H9 (cell line): ENCODE results near the gene HECTD1. TPM values are rescaled to one million over a fixed set of nuclear protein-coding genes. Genes with fewer than 3 reads are reported as not detected.

Experiments used
- DNase-seq: peaks from one replicate; pipeline ENCODE4 v3.0.0-alpha.2; 2017
- H2AFZ ChIP-seq: one replicate; pipeline ENCODE4 v1.6.1; 2013; ENCODE audit warnings: mild to moderate bottlenecking, low read length, control low read depth, moderate library complexity
- H2AK5ac ChIP-seq: 2 replicates; pipeline ENCODE4 v1.6.1; 2013; ENCODE audit warnings: low read length, control low read depth, mixed read lengths; ENCODE audit not compliant: insufficient read length
- H2BK120ac ChIP-seq: one replicate; pipeline ENCODE4 v1.6.1; 2013; ENCODE audit warnings: low read depth, mild to moderate bottlenecking, low read length, control low read depth, inconsistent platforms; ENCODE audit not compliant: poor library complexity, severe bottlenecking
- H2BK12ac ChIP-seq: 2 replicates; pipeline ENCODE4 v1.6.1; 2013; ENCODE audit warnings: low read length, control low read depth, mixed read lengths, low read depth; ENCODE audit not compliant: insufficient read length
- H2BK15ac ChIP-seq: 2 replicates; pipeline ENCODE4 v1.6.1; 2013; ENCODE audit warnings: low read depth, low read length, control low read depth
- H2BK20ac ChIP-seq: one replicate; pipeline ENCODE4 v1.6.1; 2013; ENCODE audit warnings: low read depth, mild to moderate bottlenecking, low read length, control low read depth, inconsistent platforms; ENCODE audit not compliant: poor library complexity, severe bottlenecking
- H2BK5ac ChIP-seq: 2 replicates; pipeline ENCODE4 v1.6.1; 2013; ENCODE audit warnings: low read length, control low read depth, mixed read lengths; ENCODE audit not compliant: insufficient read length
- H3K14ac ChIP-seq: 2 replicates; pipeline ENCODE4 v1.6.1; 2013; ENCODE audit warnings: low read length, control low read depth; ENCODE audit not compliant: insufficient read depth
- H3K18ac ChIP-seq: 2 replicates; pipeline ENCODE4 v1.6.1; 2013; ENCODE audit warnings: low read depth, mild to moderate bottlenecking, mixed read lengths, low read length, control low read depth; ENCODE audit not compliant: insufficient read length
- H3K23ac ChIP-seq: 2 replicates; pipeline ENCODE4 v1.6.1; 2013; ENCODE audit warnings: low read length, control low read depth, mixed read lengths, low read depth; ENCODE audit not compliant: insufficient read length
- H3K23me2 ChIP-seq: 2 replicates; pipeline ENCODE4 v1.6.1; 2013; ENCODE audit warnings: low read depth, mild to moderate bottlenecking, mixed read lengths, low read length, control low read depth; ENCODE audit not compliant: insufficient read length, poor library complexity, severe bottlenecking
- H3K27ac ChIP-seq: 2 replicates; pipeline ENCODE4 v1.5.1; 2013; ENCODE audit warnings: low read length, control low read depth, mixed read lengths, low read depth; ENCODE audit not compliant: insufficient read length
- H3K27me3 ChIP-seq: 2 replicates; pipeline ENCODE4 v1.6.1; 2013; ENCODE audit warnings: low read length, control low read depth, inconsistent platforms; ENCODE audit not compliant: insufficient read depth
- H3K4ac ChIP-seq: 2 replicates; pipeline ENCODE4 v1.6.1; 2013; ENCODE audit warnings: low read depth, mild to moderate bottlenecking, control low read depth, inconsistent platforms, low read length, moderate library complexity
- H3K4me1 ChIP-seq: 2 replicates; pipeline ENCODE4 v1.6.1; 2013; ENCODE audit warnings: low read length, control low read depth, inconsistent platforms; ENCODE audit not compliant: insufficient read depth
- H3K4me2 ChIP-seq: 2 replicates; pipeline ENCODE4 v1.6.1; 2013; ENCODE audit warnings: low read length, control low read depth, mixed read lengths; ENCODE audit not compliant: insufficient read length, insufficient read depth
- H3K56ac ChIP-seq: 2 replicates; pipeline ENCODE4 v1.6.1; 2013; ENCODE audit warnings: low read depth, mild to moderate bottlenecking, mixed read lengths, low read length, control low read depth; ENCODE audit not compliant: insufficient read length
- H3K79me1 ChIP-seq: 2 replicates; pipeline ENCODE4 v1.6.1; 2013; ENCODE audit warnings: low read depth, mild to moderate bottlenecking, moderate library complexity, low read length, control low read depth, inconsistent platforms; ENCODE audit not compliant: insufficient read depth, poor library complexity, severe bottlenecking
- H3K79me2 ChIP-seq: 2 replicates; pipeline ENCODE4 v1.6.1; 2013; ENCODE audit warnings: low read length, control low read depth, inconsistent platforms; ENCODE audit not compliant: insufficient read depth
- H3K9ac ChIP-seq: 2 replicates; pipeline ENCODE4 v1.6.1; 2013; ENCODE audit warnings: low read length, control low read depth, mixed read lengths; ENCODE audit not compliant: insufficient read length; ENCODE audit errors: extremely low read depth
- H3K9me3 ChIP-seq: one replicate; pipeline ENCODE4 v1.6.1; 2013; ENCODE audit warnings: low read depth, low read length, inconsistent platforms; ENCODE audit not compliant: control insufficient read depth
- H3T11ph ChIP-seq: one replicate; pipeline ENCODE4 v1.6.1; 2013; ENCODE audit warnings: mild to moderate bottlenecking, low read length, control low read depth, inconsistent platforms
- H4K20me1 ChIP-seq: one replicate; pipeline ENCODE4 v1.6.1; 2013; ENCODE audit not compliant: control insufficient read depth, insufficient read length, insufficient read depth
- H4K5ac ChIP-seq: 2 replicates; pipeline ENCODE4 v1.6.1; 2013; ENCODE audit warnings: low read depth, mild to moderate bottlenecking, mixed read lengths, low read length, control low read depth; ENCODE audit not compliant: insufficient read length
- H4K8ac ChIP-seq: replicated peaks from 2 replicates; pipeline ENCODE4 v1.6.1; 2013; ENCODE audit warnings: low read length, control low read depth, mixed read lengths, low read depth; ENCODE audit not compliant: insufficient read length
- H4K91ac ChIP-seq: 2 replicates; pipeline ENCODE4 v1.6.1; 2013; ENCODE audit warnings: low read depth, mild to moderate bottlenecking, moderate library complexity, mixed read lengths, low read length, control low read depth; ENCODE audit not compliant: insufficient read length
- H3K27ac Mint-ChIP-seq, 3 experiments: 2 replicates in 2 of 3; 3 replicates in 1 of 3; pipeline ENCODE4 v1.8.0; 2020 to 2021; ENCODE audit warnings: mixed read lengths in 3 of 3, mild to moderate bottlenecking in 1 of 3, moderate library complexity in 1 of 3
- H3K27me3 Mint-ChIP-seq: 2 replicates; pipeline ENCODE4 v1.8.0; 2021; ENCODE audit warnings: low read depth, mild to moderate bottlenecking, moderate library complexity, mixed read lengths
- H3K36me3 Mint-ChIP-seq, 3 experiments: 2 replicates in 2 of 3; 3 replicates in 1 of 3; pipeline ENCODE4 v1.8.0; 2020 to 2021; ENCODE audit warnings: low read depth in 3 of 3, mixed read lengths in 3 of 3; ENCODE audit not compliant: insufficient read depth in 1 of 3
- H3K4me1 Mint-ChIP-seq, 2 experiments: 2 replicates each; pipeline ENCODE4 v1.8.0; 2020; ENCODE audit warnings: mixed read lengths in 2 of 2
- H3K4me3 Mint-ChIP-seq, 2 experiments: 2 replicates in 1 of 2; 3 replicates in 1 of 2; pipeline ENCODE4 v1.8.0; 2020 to 2021; ENCODE audit warnings: mild to moderate bottlenecking in 2 of 2, mixed read lengths in 2 of 2, moderate library complexity in 1 of 2
- H3K9me3 Mint-ChIP-seq, 2 experiments: 2 replicates in 1 of 2; 3 replicates in 1 of 2; pipeline ENCODE4 v1.8.0; 2020; ENCODE audit warnings: mild to moderate bottlenecking in 2 of 2, mixed read lengths in 2 of 2, moderate library complexity in 1 of 2
- CTCF ChIP-seq: fragments of 200-600 bp; sonication (generic); conservative IDR thresholded peaks from 3 replicates; pipeline ENCODE4 v1.8.0; 2021; ENCODE audit warnings: antibody characterized with exemption, mild to moderate bottlenecking
- WGBS: extraction: QIAGEN DNeasy Blood & Tissue Kit; methylation state at CpG from one replicate; pipeline ENCODE4 v1.1.7; 2013; ENCODE audit warnings: missing lambda C conversion rate, low lambda C conversion rate, mixed read lengths; ENCODE audit not compliant: insufficient read length; ENCODE audit errors: extremely low coverage; 5-methylcytosine and 5-hydroxymethylcytosine counted together
- total RNA-seq: library from RNA; stranded (reverse); gene quantifications from 2 replicates; pipeline ENCODE4 v1.2.1, GENCODE V29; 2021

The HECTD1 gene
- total RNA-seq, 1 experiment from 2014 or later = 135 TPM

GRCh38 chr14:31197671-31198070, 9.9 kb downstream of the HECTD1 start:
- Histone ChIP-seq H3K4me2 (no peak overlapping the region), H2BK120ac (no peak overlapping the region), H3T11ph (no peak overlapping the region), H3K23me2 (no peaks in the 10 kb centered on the region), H3K4me1 (no peaks in the 10 kb centered on the region; the same call in 1 of the 2 replicates), H3K79me2 (peaks cover 2% of the 10 kb centered on the region; the same call in 1 of the 2 replicates), H3K14ac (no peak overlapping the region), H3K27me3 (no peaks in the 10 kb centered on the region), H3K9ac (no peak overlapping the region), H3K4ac (no peak overlapping the region), H3K23ac (no peak overlapping the region), H3K79me1 (peaks cover 4% of the 10 kb centered on the region), H3K56ac (no peak overlapping the region), H4K20me1 (no peaks in the 10 kb centered on the region), H2BK15ac (no peak overlapping the region), H3K27ac (no peak overlapping the region), H2BK20ac (no peak overlapping the region), H4K91ac (no peak overlapping the region), H3K18ac (no peak overlapping the region), H3K9me3 (no peaks in the 10 kb centered on the region), H2AFZ (no peak overlapping the region), H2BK12ac (no peak overlapping the region), H4K8ac (no peak overlapping the region), H2AK5ac (no peak overlapping the region), H4K5ac (no peak overlapping the region), H2BK5ac (no peak overlapping the region)
- Mint-ChIP-seq H3K36me3 (peaks cover 1 to 42% (median 25%) of the 10 kb centered on the region in 3 experiments; a peak in 6 of 7 replicates), H3K9me3 (no peaks in the 10 kb centered on the region), H3K4me3 (no peak overlapping the region), H3K27ac (peak overlapping the region in 1 of 3 experiments; percentile 3; a peak in 2 of 7 replicates), H3K27me3 (no peaks in the 10 kb centered on the region), H3K4me1 (peaks cover 22 to 27% of the 10 kb centered on the region in 2 experiments)
- no peak for DNase-seq
- no peak for TF ChIP-seq CTCF
- no CpG with 5 or more reads among the region's 1 CpG for WGBS
